Prostate gland (tissue), 2 donors: Measurements from ENCODE around the gene ADAMTSL1. TPM values are rescaled to one million over a fixed set of nuclear protein-coding genes. Genes with fewer than 3 reads are reported as not detected.

Experiments used
- DNase-seq: peaks from one replicate; pipeline ENCODE4 v3.0.0-alpha.2; 2019; ENCODE audit warnings: low spot score
- H3K27ac ChIP-seq, 2 donors: fragments of 200-600 bp; sonication (generic); 2 replicates each; pipeline ENCODE4 v1.5.1; 2017 to 2019
- H3K27me3 ChIP-seq: fragments of 200-600 bp; sonication (generic); replicated peaks from 2 replicates; pipeline ENCODE4 v1.5.1; 2019; ENCODE audit not compliant: insufficient read depth
- H3K36me3 ChIP-seq, 2 donors: fragments of 200-600 bp; sonication (generic); 1 replicate in 1 of 2; 2 replicates in 1 of 2; pipeline versions ENCODE4 v1.5.1 to v1.8.1; 2017 to 2019
- H3K4me1 ChIP-seq: fragments of 200-600 bp; sonication (generic); replicated peaks from 2 replicates; pipeline ENCODE4 v1.5.1; 2019
- H3K4me3 ChIP-seq, 2 donors: fragments of 200-600 bp; sonication (generic); 2 replicates each; pipeline ENCODE4 v1.5.1; 2017 to 2019
- H3K9me3 ChIP-seq: fragments of 200-600 bp; sonication (generic); 2 replicates; pipeline ENCODE4 v1.5.1; 2017
- POLR2A ChIP-seq: fragments of 450-650 bp; IDR thresholded peaks from one replicate; pipeline ENCODE4 v1.6.1; 2016; ENCODE audit warnings: antibody characterized with exemption, mild to moderate bottlenecking
- POLR2AphosphoS5 ChIP-seq: sonication (generic); formaldehyde crosslinking; IDR thresholded peaks from one replicate; pipeline ENCODE4 v1.6.1; 2017; ENCODE audit warnings: antibody characterized with exemption
- WGBS: methylation state at CpG from one replicate; pipeline ENCODE4 v1.1.5; 2018; 5-methylcytosine and 5-hydroxymethylcytosine counted together
- intact Hi-C: fragments of 100-400 bp; cut with DNase I; formaldehyde crosslinking; loops from one replicate; pipeline ENCODE4 v1.14.2; 2022
- total RNA-seq, 2 donors: library from RNA; depleted of rRNA; stranded (reverse); fragments of >200 nt; gene quantifications; one replicate each; pipeline ENCODE4 v1.1.0, GENCODE V29; 2016
- TF ChIP-seq, protein P1 (sequence below), 4 experiments: fragments of 200-600 bp in 2 of 4; fragments of 450-650 bp in 2 of 4; sonication (generic) in 2 of 4; IDR thresholded peaks; 1 replicate in 3 of 4; 2 replicates in 1 of 4; pipeline ENCODE4 v1.5.1; 2016 to 2019; ENCODE audit warnings: antibody characterized with exemption in 4 of 4, mild to moderate bottlenecking in 2 of 4, moderate library complexity in 2 of 4

The ADAMTSL1 gene
- total RNA-seq, 2 donors from 2014 or later: 9.8 to 18.1 TPM

DNA sequence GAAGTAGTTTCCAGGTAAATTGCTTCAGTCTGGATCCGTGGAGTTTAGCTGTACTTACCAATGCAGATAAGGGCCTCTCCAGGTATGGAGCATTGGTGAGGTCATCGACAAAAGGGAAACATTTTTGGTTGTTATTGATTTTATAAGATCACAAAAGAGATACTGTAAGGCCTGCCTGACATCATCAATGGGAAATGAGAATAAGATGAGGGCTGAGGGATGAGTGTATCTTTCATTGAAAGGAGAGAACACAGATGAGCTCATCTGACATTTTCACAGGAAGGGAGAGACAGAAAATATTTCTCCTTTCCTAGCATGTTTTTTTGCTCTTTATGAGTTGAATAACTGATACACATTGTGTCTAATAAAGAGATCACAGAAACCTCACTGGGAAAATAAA lies 325.5 kb downstream of the ADAMTSL1 start:
- Histone ChIP-seq H3K27me3 (no peaks in the 10 kb centered on the region), H3K36me3 (no peaks in the 10 kb centered on the region), H3K27ac (no peak overlapping the region), H3K4me3 (no peak overlapping the region), H3K4me1 (no peaks in the 10 kb centered on the region), H3K9me3 (no peaks in the 10 kb centered on the region)
- TF ChIP-seq POLR2A: no peak
- no peak for TF ChIP-seq POLR2AphosphoS5
- TF ChIP-seq, protein P1, sequence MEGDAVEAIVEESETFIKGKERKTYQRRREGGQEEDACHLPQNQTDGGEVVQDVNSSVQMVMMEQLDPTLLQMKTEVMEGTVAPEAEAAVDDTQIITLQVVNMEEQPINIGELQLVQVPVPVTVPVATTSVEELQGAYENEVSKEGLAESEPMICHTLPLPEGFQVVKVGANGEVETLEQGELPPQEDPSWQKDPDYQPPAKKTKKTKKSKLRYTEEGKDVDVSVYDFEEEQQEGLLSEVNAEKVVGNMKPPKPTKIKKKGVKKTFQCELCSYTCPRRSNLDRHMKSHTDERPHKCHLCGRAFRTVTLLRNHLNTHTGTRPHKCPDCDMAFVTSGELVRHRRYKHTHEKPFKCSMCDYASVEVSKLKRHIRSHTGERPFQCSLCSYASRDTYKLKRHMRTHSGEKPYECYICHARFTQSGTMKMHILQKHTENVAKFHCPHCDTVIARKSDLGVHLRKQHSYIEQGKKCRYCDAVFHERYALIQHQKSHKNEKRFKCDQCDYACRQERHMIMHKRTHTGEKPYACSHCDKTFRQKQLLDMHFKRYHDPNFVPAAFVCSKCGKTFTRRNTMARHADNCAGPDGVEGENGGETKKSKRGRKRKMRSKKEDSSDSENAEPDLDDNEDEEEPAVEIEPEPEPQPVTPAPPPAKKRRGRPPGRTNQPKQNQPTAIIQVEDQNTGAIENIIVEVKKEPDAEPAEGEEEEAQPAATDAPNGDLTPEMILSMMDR (IDR thresholded peaks at IDR 0.05): no peak
- no peak for DNase-seq
- intact Hi-C loops: no loop called here
- WGBS: 68% methylated on average over 2 of the region's 2 CpGs

DNA sequence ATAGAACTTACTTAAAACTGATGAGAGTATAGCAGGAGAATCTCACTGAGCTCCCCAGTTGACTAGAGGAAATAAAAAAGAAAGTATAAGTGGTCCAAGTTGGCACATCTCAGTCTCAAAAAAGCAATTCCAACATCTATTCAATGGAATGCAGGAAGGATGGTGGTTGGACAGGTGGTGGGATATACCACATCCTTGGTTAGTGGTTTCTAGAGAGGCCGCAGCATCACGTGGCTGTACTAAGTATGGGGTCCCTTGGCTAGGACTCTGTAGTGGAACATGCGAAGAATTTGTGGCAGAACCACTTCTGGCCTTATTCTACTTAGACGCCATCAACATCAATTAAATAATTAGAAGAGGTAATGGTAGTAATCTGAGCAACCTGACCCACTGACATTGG lies 326.6 kb downstream of the ADAMTSL1 start:
- Histone ChIP-seq H3K36me3 (no peaks in the 10 kb centered on the region), H3K27ac (no peak overlapping the region), H3K27me3 (no peaks in the 10 kb centered on the region), H3K4me1 (no peaks in the 10 kb centered on the region), H3K4me3 (no peak overlapping the region), H3K9me3 (no peaks in the 10 kb centered on the region)
- WGBS: 96% methylated on average over 4 of the region's 4 CpGs
- TF ChIP-seq, protein P1 (IDR thresholded peaks at IDR 0.05): no peak
- TF ChIP-seq POLR2AphosphoS5 (no peak), POLR2A (no peak)
- intact Hi-C loops: no loop called here
- no peak for DNase-seq

DNA sequence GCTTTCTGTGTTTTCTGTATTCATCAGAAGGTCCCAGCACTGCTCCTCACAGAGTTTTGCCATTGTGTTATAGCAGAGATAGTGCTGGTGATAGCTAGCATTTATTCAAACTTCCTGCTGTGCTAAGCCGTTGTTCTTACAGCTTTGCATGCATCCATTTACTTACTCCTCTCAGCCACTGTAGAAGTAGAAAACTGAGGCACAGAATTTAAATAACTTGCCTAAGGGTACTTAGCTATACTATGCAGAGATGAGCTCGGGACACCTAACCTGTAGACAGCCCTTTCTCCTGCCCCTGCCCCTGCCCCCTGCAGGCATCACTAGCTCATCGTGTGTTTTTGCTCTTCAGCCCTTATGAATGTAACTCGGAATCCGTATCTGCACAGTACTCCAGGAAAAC lies 331.4 kb downstream of the ADAMTSL1 start:
- Histone ChIP-seq H3K27ac (no peak overlapping the region), H3K9me3 (no peaks in the 10 kb centered on the region), H3K27me3 (no peaks in the 10 kb centered on the region), H3K36me3 (no peaks in the 10 kb centered on the region), H3K4me3 (no peak overlapping the region), H3K4me1 (no peaks in the 10 kb centered on the region)
- TF ChIP-seq POLR2A: no peak
- TF ChIP-seq, protein P1 (IDR thresholded peaks at IDR 0.05): no peak
- TF ChIP-seq POLR2AphosphoS5: no peak
- intact Hi-C loops: no loop called here
- WGBS: 87% methylated on average over 5 of the region's 5 CpGs
- no peak for DNase-seq

DNA sequence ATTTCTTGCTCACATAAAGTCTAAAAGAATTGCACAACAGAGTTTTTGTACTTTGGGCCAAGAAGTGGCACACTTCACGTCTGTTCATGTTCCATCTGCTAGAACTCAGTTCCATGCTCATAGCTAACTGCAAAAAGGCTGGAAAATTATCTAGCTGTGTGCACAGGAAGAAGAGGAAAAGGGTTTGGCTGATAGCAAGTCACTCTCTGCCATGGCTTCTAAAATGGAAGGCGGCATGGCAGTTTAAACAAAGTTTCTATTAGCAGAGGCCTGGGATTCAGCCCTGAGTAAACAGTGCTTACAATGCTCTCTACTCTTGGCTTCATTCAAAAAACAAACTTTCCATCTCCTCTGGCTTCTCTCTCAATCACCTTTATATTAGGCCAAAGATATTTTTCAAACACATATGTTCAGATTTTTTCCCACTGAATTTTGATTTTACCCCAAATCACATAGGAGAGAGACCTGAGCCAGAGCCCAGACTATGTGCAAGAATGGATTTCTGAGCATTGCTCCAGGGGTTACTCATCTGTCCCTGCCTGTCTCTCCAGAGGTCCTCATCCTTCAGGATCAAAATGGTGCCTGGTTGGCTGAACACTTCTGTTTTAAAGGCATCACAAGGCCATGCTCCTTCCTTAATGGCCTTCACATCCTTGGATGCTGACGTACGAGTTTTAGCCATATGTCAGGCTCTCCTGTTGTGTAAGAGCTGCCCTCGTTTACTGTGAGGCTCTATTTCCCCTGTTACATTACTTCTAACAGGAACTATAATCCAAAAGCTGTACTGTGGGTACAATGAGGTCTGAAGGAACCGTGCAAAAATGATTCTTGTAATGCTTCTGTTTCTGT lies 332.5 kb downstream of the ADAMTSL1 start:
- Histone ChIP-seq H3K4me1 (no peaks in the 10 kb centered on the region), H3K9me3 (no peaks in the 10 kb centered on the region), H3K4me3 (no peak overlapping the region), H3K27ac (no peak overlapping the region), H3K36me3 (no peaks in the 10 kb centered on the region), H3K27me3 (no peaks in the 10 kb centered on the region)
- TF ChIP-seq POLR2A (no peak), POLR2AphosphoS5 (no peak)
- TF ChIP-seq, protein P1 (IDR thresholded peaks at IDR 0.05): no peak
- intact Hi-C loops: no loop called here
- 67% methylated on average over 6 of the region's 6 CpGs for WGBS
- no peak for DNase-seq

DNA sequence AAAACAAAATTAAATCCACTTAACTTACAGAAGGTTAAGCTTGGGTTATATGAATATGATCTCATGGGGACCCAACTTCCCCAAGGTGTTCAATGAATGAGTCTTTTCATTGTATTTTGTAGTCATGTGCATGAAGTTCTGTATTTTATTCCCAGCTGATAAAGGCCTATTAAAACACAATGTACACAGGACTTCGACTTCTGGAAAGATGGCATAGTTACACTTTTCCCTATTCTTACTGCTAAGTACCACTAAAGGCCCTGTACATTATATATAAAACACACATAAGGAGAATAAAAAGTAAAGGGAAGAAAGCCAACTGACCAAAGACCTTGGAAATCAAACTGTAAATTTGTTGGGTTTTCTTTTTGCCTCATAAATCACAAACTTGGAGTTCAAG lies 336.6 kb downstream of the ADAMTSL1 start:
- 46% methylated on average over 1 of the region's 1 CpG for WGBS
- H3K27me3 ChIP-seq: no peaks in the 10 kb centered on the region
- no peaks in the 10 kb centered on the region for H3K9me3 ChIP-seq
- no peak for DNase-seq
- H3K4me3 ChIP-seq: no peak overlapping the region
- no peaks in the 10 kb centered on the region for H3K36me3 ChIP-seq
- H3K4me1 ChIP-seq: no peaks in the 10 kb centered on the region
- no peak overlapping the region for H3K27ac ChIP-seq
- intact Hi-C loops: no loop called here
- TF ChIP-seq POLR2AphosphoS5 (no peak), POLR2A (no peak)
- TF ChIP-seq, protein P1 (IDR thresholded peaks at IDR 0.05): no peak
